ENCODE measurements around the gene C6orf132.

DNA sequence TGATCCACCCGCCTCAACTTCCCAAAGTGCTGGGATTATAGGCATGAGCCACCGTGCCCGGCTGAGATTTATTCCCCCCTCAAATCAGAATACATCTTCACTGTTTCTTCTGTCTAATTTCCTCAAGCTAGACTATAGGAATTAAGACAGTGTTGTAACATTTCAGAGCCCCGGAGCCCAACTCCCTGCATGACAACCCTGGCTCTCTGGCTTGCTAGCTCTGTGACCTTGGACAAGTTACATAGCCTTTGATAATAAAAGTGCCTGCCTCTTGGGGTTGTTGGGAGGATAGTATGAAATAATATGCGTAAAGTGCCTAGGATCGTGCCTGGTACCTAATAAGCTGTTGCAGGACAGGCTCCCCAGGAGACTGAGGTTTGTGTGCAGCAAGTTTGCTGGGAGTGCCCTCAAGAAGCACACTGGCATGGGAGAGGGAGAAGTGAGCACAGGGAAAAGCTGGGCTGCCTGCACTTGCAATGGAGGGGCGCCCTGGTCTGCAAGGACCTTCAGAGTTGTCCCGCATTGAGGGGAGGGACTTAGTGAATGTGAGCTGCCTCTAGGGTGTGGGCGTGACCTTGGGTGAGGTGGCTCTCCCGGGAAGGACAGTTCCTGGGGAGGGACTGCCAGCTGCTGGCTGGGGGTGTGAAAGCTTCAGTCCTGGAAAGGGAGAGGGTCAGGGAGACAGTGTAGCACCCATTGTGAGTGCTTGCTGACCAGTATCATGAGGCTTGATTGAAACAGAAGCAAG, 48.7 kb downstream of the C6orf132 start:
- TF ChIP-seq YY1 (IDR thresholded peaks at IDR 0.05; ENCODE audit: low read depth, low read length) (no peak), KDM4A (IDR thresholded peaks at IDR 0.05; ENCODE audit: low read depth, low read length, severe bottlenecking) (no peak), CTCF (IDR thresholded peaks at IDR 0.05; ENCODE audit: control extremely low read depth in 1 of 3, insufficient read depth in 1 of 3, low read depth in 1 of 3, low read length in 3 of 3) (no peak), POLR2AphosphoS5 (IDR thresholded peaks at IDR 0.05; ENCODE audit: low read depth, low read length) (peak; percentile 12; the same call in 1 of the 2 replicates), POLR2A (IDR thresholded peaks at IDR 0.05; ENCODE audit: control extremely low read depth in 1 of 2, low read depth in 2 of 2, low read length in 2 of 2) (no peak), JUN (IDR thresholded peaks at IDR 0.05; ENCODE audit: low read depth, low read length) (no peak), EP300 (IDR thresholded peaks at IDR 0.05; ENCODE audit: borderline replicate concordance in 1 of 2, low read depth in 2 of 2, low read length in 2 of 2) (no peak)

All from H1 (cell line).